HEK293T (cell line): ENCODE measurements around the gene SERPINB6.

Source experiments
- ARNT ChIP-seq: fragments of 450-650 bp; IDR thresholded peaks from 2 replicates; pipeline ENCODE4 v1.6.1; 2017; ENCODE audit warnings: mild to moderate bottlenecking
- CTBP1 ChIP-seq: fragments of 450-650 bp; IDR thresholded peaks from 2 replicates; pipeline ENCODE4 v1.6.1; 2016; ENCODE audit warnings: borderline replicate concordance
- ELF4 ChIP-seq: fragments of 450-650 bp; IDR thresholded peaks from 2 replicates; pipeline ENCODE4 v1.6.1; 2017; ENCODE audit warnings: antibody characterized with exemption
- FOXA1 ChIP-seq: fragments of 450-650 bp; IDR thresholded peaks from 2 replicates; pipeline ENCODE4 v1.6.1; 2016; ENCODE audit warnings: mild to moderate bottlenecking
- NFRKB ChIP-seq: fragments of 450-650 bp; IDR thresholded peaks from 2 replicates; pipeline ENCODE4 v1.6.1; 2016; ENCODE audit warnings: mild to moderate bottlenecking, moderate library complexity
- TF ChIP-seq, protein P1 (sequence below): fragments of 450-650 bp; IDR thresholded peaks from 2 replicates; pipeline ENCODE4 v1.6.1; 2016

DNA sequence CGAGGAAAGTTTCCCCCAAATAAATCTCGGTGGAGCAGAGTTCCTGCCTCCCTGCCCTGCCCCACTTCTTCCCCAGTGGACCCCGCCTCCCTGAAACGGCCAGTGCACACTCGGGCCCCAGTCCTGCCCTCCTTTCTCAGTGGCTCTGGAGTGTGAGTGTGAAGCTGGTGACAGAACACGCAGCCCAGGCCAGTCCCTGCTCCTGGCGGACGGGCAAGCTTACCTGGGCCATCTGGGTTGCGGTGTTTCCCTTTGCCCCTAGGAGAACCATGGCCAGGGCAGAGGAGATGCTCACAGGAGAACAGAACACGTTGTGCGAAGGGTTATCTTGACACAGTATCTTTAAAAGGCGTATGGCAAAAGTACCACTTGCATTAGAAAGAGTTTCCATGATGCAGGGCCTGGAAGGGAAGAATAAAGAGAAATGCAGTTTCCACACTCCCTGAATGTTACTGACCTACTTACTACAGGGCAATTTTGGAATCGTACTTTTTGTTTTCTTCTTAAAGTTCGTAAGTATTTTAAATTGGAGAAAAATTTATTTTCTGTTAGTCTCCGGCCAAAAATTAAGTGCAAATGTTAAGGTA, 71.1 kb downstream of the SERPINB6 start:
- TF ChIP-seq FOXA1 (no peak), ELF4 (no peak), ARNT (no peak), CTBP1 (no peak), NFRKB (no peak)
- TF ChIP-seq, protein P1, sequence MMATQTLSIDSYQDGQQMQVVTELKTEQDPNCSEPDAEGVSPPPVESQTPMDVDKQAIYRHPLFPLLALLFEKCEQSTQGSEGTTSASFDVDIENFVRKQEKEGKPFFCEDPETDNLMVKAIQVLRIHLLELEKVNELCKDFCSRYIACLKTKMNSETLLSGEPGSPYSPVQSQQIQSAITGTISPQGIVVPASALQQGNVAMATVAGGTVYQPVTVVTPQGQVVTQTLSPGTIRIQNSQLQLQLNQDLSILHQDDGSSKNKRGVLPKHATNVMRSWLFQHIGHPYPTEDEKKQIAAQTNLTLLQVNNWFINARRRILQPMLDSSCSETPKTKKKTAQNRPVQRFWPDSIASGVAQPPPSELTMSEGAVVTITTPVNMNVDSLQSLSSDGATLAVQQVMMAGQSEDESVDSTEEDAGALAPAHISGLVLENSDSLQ: no peak
